Upper lobe of right lung (tissue), 1 donor: ENCODE results near the gene TACR1. TPM values are rescaled to one million over a fixed set of nuclear protein-coding genes. Genes with fewer than 3 reads are reported as not detected.
A peak's percentile ranks its signal among the peaks of the same experiment; 100 is the strongest.

ENCODE experiments used
- ATAC-seq: fragments of 200-7000 bp; cut with Tn5 transposase; one replicate; pipeline ENCODE4 v1.9.1; 2020; ENCODE audit warnings: mild to moderate bottlenecking, moderate library complexity
- DNase-seq: peaks from one replicate; pipeline ENCODE4 v3.0.0-alpha.2; 2020
- H3K27ac ChIP-seq: fragments of 200-600 bp; one replicate; pipeline ENCODE4 v1.8.0; 2022
- H3K27me3 ChIP-seq: fragments of 200-600 bp; one replicate; pipeline ENCODE4 v1.8.0; 2022; ENCODE audit warnings: mild to moderate bottlenecking
- H3K36me3 ChIP-seq: fragments of 200-600 bp; one replicate; pipeline ENCODE4 v1.8.0; 2022
- H3K4me1 ChIP-seq: fragments of 200-600 bp; one replicate; pipeline ENCODE4 v1.8.0; 2022
- H3K4me3 ChIP-seq: fragments of 200-600 bp; one replicate; pipeline ENCODE4 v1.8.0; 2022; ENCODE audit warnings: mild to moderate bottlenecking
- H3K9me3 ChIP-seq: fragments of 200-600 bp; one replicate; pipeline ENCODE4 v1.8.0; 2022
- intact Hi-C: fragments of 100-400 bp; cut with DNase I; formaldehyde crosslinking; loops from one replicate; pipeline ENCODE4 v1.11.0; 2022
- total RNA-seq: library from RNA; stranded (reverse); fragmentation: NEBNext Ultra II Directional; extraction: Animal tissue kit (Norgen Biotek cat#: 25700); gene quantifications from one replicate; pipeline ENCODE4 v1.2.1, GENCODE V29; 2021
- TF ChIP-seq, protein P1 (sequence below): fragments of 200-600 bp; IDR thresholded peaks from one replicate; pipeline ENCODE4 v1.8.0; 2022; ENCODE audit warnings: antibody characterized with exemption
- donor health status: DM: no; HTN: yes; CAD: no; lungs with severe emphysema.

TACR1 gene
- total RNA-seq, 1 donor from 2014 or later = 1.4 TPM

DNA sequence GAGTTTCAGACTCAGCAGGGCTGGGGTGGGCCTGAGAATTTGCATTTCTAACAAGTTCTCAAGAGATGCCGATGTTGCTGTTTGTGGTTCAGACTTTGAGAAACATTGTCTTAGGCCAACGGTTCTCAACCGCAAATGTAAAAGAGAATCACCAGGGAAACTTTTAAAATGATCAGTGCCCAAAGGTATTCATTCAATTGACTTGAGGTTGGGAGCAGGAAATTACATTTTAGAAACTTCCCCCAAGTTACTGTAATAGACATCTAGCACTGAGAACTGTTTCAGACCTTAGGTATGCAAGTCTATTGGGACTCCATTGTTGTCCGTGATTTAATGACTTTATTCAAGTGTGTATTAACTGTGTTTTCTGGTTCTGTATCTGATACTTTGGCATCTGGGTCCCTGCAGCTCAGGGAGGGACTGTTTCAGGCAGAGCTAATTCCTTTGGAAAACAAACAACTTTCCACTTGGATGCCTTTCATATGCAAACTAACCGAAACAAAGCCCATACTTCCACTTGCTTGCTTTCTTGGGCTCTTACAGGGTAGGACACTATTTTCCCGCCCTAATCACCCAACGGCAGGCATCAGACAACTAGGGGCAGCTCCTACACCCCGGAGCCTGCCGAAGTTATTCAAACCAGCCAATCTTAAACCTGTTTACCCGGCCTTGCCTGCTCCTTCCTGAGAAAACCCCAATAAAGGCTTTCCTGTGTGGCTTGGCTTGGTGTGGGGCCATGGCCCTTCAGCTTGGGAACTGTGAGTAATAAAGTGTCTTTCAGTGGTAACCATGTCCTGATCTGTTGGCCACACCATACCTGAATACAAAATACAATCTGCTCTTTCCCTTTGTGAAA is 143.3 kb downstream of the TACR1 start:
- Histone ChIP-seq H3K36me3 (no peaks in the 10 kb centered on the region), H3K4me1 (no peaks in the 10 kb centered on the region), H3K27me3 (no peaks in the 10 kb centered on the region), H3K27ac (no peak overlapping the region), H3K9me3 (no peaks in the 10 kb centered on the region), H3K4me3 (no peak overlapping the region)
- ATAC-seq = no peak
- TF ChIP-seq, protein P1, sequence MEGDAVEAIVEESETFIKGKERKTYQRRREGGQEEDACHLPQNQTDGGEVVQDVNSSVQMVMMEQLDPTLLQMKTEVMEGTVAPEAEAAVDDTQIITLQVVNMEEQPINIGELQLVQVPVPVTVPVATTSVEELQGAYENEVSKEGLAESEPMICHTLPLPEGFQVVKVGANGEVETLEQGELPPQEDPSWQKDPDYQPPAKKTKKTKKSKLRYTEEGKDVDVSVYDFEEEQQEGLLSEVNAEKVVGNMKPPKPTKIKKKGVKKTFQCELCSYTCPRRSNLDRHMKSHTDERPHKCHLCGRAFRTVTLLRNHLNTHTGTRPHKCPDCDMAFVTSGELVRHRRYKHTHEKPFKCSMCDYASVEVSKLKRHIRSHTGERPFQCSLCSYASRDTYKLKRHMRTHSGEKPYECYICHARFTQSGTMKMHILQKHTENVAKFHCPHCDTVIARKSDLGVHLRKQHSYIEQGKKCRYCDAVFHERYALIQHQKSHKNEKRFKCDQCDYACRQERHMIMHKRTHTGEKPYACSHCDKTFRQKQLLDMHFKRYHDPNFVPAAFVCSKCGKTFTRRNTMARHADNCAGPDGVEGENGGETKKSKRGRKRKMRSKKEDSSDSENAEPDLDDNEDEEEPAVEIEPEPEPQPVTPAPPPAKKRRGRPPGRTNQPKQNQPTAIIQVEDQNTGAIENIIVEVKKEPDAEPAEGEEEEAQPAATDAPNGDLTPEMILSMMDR = no peak
- DNase-seq = no peak
- intact Hi-C loops = no loop called here

DNA sequence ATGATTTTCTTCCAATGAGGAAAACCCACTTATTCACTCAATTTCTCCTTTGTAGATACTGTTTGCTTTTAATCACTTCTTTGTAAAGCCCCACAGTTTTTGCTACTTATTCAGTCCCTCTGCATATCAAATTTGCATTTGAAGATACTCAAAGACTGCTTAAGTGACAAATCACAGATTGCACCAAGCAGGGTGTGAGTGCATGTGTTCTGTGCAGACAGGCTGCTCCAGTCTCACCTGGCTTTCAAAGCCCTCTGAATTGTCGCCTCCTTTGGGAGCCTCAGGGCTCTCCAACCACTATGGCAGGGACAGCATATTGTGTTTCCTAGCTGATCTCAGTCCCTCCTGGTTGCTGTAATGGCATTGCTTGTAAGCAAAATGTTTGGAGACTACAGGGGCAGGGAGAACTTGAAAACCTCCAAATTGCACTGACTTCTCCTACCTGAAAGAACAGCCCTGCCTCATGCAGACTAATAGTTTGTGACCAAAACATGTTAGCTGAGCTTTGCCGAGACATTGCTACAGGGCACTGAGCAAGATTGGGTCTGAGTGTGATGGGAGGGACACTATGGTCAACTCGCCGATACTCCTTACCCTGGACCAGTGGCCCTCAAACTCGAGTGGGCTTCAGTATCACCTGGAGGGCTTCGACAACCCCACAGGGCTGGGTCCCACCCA is 144.0 kb downstream of the TACR1 start:
- no peaks in the 10 kb centered on the region for H3K36me3 ChIP-seq
- no peak overlapping the region for H3K4me3 ChIP-seq
- ATAC-seq = no peak
- TF ChIP-seq, protein P1 = no peak
- no peaks in the 10 kb centered on the region for H3K9me3 ChIP-seq
- H3K27me3 ChIP-seq = no peaks in the 10 kb centered on the region
- intact Hi-C loops = no loop called here
- no peak overlapping the region for H3K27ac ChIP-seq
- no peaks in the 10 kb centered on the region for H3K4me1 ChIP-seq
- no peak for DNase-seq

DNA sequence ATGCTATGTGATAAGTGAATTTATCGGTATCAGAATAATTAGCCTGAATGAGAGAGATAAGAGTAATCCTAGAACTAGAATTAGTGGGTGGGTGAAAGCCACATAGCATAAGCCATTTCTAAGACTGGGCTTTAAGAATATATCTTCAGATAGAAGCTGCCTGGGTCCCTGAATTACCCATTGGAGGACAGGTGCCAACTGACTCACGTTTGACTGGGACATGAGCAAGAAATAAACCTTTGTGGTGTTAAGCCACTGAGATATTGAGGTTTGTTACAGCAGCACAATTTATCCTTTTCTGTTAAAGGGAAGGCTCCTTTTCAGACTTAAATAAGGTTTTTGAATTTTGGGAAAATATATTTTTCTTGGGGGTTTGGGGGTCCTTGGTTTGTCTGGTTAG is 145.0 kb downstream of the TACR1 start:
- Histone ChIP-seq H3K4me1 (no peaks in the 10 kb centered on the region), H3K27ac (no peak overlapping the region), H3K9me3 (no peaks in the 10 kb centered on the region), H3K27me3 (no peaks in the 10 kb centered on the region), H3K4me3 (no peak overlapping the region), H3K36me3 (no peaks in the 10 kb centered on the region)
- ATAC-seq (no peak), DNase-seq (no peak)
- TF ChIP-seq, protein P1 = no peak
- intact Hi-C loops = no loop called here

DNA sequence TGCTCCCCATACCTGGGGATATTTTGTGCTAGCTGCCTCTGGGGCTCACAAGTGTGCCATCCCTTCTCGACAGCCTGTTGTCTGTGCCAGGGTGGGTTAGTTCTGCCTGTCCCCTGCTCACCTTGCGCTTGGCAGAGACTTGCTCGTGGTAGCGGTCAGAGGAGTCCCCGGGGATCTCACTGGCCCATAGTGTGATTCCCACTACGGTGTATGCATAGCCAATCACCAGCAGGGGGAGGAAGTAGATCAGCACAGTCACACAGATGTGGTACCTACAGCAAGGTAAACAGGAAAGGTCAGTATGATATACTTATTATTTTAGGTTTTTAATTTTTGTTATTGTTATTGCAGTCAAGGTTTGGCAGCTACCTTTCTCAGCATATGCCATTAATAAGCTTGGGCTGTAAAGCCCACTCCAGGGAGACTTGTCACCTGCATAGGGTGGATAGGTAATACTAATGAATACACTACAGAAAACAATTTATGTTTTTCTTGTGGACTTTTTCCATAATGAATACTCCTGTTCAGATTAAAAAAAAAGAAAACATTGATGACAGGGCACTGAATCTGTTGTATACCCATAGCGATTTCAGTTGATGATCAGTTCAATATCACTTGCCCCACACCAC is 145.7 kb downstream of the TACR1 start:
- ATAC-seq = peak; percentile 82
- H3K36me3 ChIP-seq = no peaks in the 10 kb centered on the region
- H3K27me3 ChIP-seq = no peaks in the 10 kb centered on the region
- intact Hi-C loops = no loop called here
- H3K9me3 ChIP-seq = no peaks in the 10 kb centered on the region
- H3K27ac ChIP-seq = no peak overlapping the region
- H3K4me3 ChIP-seq = no peak overlapping the region
- no peaks in the 10 kb centered on the region for H3K4me1 ChIP-seq
- TF ChIP-seq, protein P1 = peak; percentile 50
- no peak for DNase-seq

DNA sequence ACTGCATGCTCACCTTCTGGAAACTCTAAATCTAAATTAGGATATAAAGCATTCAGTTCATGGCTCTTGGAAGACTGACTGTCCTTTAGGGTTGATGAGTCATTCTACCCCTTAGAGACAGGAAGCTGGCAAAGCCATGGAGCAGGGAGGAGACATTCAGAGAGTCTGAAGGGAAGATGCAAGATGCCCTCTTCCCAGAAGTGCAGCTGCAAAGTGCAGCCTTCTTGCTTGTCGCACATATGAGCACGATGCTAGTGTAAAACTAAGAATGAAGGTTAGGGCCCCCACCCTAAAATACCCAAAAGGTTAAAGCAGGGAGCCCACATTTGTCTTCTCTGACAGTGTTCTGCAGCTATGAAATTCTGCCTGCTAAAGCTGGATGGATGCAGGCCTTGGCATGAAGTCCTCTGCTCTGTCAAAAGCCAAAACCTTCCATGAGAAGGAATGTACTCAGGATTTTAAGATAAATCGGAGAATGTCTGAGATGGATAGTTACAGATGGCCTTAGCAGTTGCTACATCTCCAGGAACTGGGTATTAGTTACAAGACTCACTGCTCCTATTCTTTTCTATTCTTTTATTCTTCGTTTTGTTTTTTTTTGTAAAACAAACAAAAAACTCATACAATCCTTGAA is 151.2 kb downstream of the TACR1 start:
- DNase-seq (no peak), ATAC-seq (no peak)
- Histone ChIP-seq H3K36me3 (no peaks in the 10 kb centered on the region), H3K27me3 (no peaks in the 10 kb centered on the region), H3K4me1 (peaks cover 8% of the 10 kb centered on the region), H3K27ac (no peak overlapping the region), H3K4me3 (no peak overlapping the region), H3K9me3 (no peaks in the 10 kb centered on the region)
- TF ChIP-seq, protein P1 = no peak
- intact Hi-C loops = no loop called here
